DOHH2 (cell line): ENCODE results near the gene RAD51C.

Experiments used
- EZH2phosphoT487 ChIP-seq: fragments of 200-600 bp; sonication (generic); IDR thresholded peaks from 2 replicates; pipeline ENCODE4 v1.6.1; 2017; ENCODE audit warnings: borderline replicate concordance, mild to moderate bottlenecking, antibody characterized with exemption, low read length, moderate library complexity, mixed read lengths
- TF ChIP-seq, protein P1 (sequence below): fragments of 200-600 bp; sonication (generic); IDR thresholded peaks from one replicate; pipeline ENCODE4 v1.5.1; 2014; ENCODE audit warnings: antibody characterized with exemption, mild to moderate bottlenecking, low read depth, low read length; ENCODE audit not compliant: poor library complexity, severe bottlenecking

GRCh38 chr17:58684003-58684402 lies 8.4 kb upstream of the RAD51C start:
- TF ChIP-seq, protein P1, sequence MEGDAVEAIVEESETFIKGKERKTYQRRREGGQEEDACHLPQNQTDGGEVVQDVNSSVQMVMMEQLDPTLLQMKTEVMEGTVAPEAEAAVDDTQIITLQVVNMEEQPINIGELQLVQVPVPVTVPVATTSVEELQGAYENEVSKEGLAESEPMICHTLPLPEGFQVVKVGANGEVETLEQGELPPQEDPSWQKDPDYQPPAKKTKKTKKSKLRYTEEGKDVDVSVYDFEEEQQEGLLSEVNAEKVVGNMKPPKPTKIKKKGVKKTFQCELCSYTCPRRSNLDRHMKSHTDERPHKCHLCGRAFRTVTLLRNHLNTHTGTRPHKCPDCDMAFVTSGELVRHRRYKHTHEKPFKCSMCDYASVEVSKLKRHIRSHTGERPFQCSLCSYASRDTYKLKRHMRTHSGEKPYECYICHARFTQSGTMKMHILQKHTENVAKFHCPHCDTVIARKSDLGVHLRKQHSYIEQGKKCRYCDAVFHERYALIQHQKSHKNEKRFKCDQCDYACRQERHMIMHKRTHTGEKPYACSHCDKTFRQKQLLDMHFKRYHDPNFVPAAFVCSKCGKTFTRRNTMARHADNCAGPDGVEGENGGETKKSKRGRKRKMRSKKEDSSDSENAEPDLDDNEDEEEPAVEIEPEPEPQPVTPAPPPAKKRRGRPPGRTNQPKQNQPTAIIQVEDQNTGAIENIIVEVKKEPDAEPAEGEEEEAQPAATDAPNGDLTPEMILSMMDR: no peak
- TF ChIP-seq EZH2phosphoT487: no peak
